Measurements from ENCODE around the gene NCS1.

Gene NCS1

GRCh38 chr9:130239363-130239695, 67.1 kb downstream of the NCS1 start:
- H3K27ac ChIP-seq (ENCODE audit: extremely low read depth, low read depth, low read length), result no peak overlapping the region
- H3K36me3 ChIP-seq (ENCODE audit: control insufficient read depth in 2 of 2, insufficient read depth in 1 of 2, low read length in 2 of 2), result peaks cover 0 to 9% of the 10 kb centered on the region in 2 experiments; a peak in 1 of 3 replicates
- no peaks in the 10 kb centered on the region for H3K9me3 ChIP-seq (ENCODE audit: control insufficient read depth, insufficient read depth, low read depth, low read length)
- H3K4me1 ChIP-seq (ENCODE audit: control insufficient read depth, insufficient read depth, low read length), result 0 out of 2 replicates have a peak, but pooled peaks cover 3% of the 10 kb centered on the region
- no peak overlapping the region for H3K4me3 ChIP-seq (ENCODE audit: low read depth, low read length)
- POLR2A ChIA-PET, result no interaction called here
- TF ChIP-seq, protein P1, sequence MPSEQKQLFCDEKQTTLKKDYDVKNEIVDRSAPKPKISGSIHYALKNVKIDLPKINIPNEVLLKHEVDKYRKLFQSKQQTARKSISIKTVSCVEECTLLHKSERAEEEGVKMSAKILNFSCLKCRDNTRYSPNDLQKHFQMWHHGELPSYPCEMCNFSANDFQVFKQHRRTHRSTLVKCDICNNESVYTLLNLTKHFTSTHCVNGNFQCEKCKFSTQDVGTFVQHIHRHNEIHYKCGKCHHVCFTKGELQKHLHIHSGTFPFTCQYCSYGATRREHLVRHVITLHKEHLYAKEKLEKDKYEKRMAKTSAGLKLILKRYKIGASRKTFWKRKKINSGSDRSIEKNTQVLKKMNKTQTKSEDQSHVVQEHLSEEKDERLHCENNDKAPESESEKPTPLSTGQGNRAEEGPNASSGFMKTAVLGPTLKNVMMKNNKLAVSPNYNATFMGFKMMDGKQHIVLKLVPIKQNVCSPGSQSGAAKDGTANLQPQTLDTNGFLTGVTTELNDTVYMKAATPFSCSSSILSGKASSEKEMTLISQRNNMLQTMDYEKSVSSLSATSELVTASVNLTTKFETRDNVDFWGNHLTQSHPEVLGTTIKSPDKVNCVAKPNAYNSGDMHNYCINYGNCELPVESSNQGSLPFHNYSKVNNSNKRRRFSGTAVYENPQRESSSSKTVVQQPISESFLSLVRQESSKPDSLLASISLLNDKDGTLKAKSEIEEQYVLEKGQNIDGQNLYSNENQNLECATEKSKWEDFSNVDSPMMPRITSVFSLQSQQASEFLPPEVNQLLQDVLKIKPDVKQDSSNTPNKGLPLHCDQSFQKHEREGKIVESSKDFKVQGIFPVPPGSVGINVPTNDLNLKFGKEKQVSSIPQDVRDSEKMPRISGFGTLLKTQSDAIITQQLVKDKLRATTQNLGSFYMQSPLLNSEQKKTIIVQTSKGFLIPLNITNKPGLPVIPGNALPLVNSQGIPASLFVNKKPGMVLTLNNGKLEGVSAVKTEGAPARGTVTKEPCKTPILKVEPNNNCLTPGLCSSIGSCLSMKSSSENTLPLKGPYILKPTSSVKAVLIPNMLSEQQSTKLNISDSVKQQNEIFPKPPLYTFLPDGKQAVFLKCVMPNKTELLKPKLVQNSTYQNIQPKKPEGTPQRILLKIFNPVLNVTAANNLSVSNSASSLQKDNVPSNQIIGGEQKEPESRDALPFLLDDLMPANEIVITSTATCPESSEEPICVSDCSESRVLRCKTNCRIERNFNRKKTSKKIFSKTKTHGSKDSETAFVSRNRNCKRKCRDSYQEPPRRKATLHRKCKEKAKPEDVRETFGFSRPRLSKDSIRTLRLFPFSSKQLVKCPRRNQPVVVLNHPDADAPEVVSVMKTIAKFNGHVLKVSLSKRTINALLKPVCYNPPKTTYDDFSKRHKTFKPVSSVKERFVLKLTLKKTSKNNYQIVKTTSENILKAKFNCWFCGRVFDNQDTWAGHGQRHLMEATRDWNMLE (tag by site-specific recombination; conservative IDR thresholded peaks at IDR 0.05; ENCODE audit: low read depth), result no peak
- no peak for TF ChIP-seq ZNF670 (tag by site-specific recombination; IDR thresholded peaks at IDR 0.05; ENCODE audit: low read depth)
- no peak for TF ChIP-seq ZFP69B (tag by site-specific recombination; IDR thresholded peaks at IDR 0.05)
- no peak for TF ChIP-seq ZNF2 (tag by site-specific recombination; IDR thresholded peaks at IDR 0.05)
- CTCF ChIA-PET, result interaction anchor here (0.9 to 9.9 kb wide), 4 partner anchors 14 to 129 kb away, joined by 3 to 217 read pairs (median 33); no protein-coding TSS in a partner anchor

DNA sequence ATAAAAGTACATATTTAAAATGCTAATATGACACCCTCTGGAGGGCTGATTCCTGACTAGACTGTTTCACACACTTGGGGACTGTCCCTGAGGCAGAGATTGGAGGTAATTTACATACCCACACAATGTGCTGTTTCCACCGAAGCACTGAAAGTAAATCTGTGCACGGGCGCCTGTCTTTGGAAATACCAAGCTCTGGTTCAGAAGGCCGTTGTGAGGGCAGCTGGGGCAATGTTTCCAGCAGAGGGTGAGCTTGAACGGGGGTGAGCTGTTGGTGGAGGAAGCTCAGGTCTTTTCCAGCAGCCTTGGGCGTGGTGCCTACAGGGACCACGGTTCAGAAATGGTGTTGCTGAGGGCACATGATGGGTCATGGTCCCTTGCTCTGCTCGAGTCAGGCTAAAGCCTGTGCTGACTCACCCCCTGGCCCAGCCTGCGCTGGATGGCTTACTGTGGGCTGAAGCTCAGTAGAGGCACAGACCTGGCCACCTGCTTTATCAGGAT, 67.6 kb downstream of the NCS1 start:
- H3K27ac ChIP-seq (ENCODE audit: extremely low read depth, low read depth, low read length), result no peak overlapping the region
- H3K36me3 ChIP-seq (ENCODE audit: control insufficient read depth in 2 of 2, insufficient read depth in 1 of 2, low read length in 2 of 2), result peaks cover 0 to 4% of the 10 kb centered on the region in 2 experiments; a peak in 1 of 3 replicates
- ChIA-PET CTCF (interaction anchor here (0.9 to 9.9 kb wide), 6 partner anchors 9 to 129 kb away, joined by 3 to 217 read pairs (median 4); no protein-coding TSS in a partner anchor), POLR2A (no interaction called here)
- no peaks in the 10 kb centered on the region for H3K9me3 ChIP-seq (ENCODE audit: control insufficient read depth, insufficient read depth, low read depth, low read length)
- TF ChIP-seq ZNF48 (tag by site-specific recombination; IDR thresholded peaks at IDR 0.05) (no peak), MYNN (tag by site-specific recombination; IDR thresholded peaks at IDR 0.05; ENCODE audit: borderline replicate concordance) (no peak), ZNF239 (tag by site-specific recombination; IDR thresholded peaks at IDR 0.05) (no peak), ZBTB21 (tag by site-specific recombination; IDR thresholded peaks at IDR 0.05) (no peak), SALL2 (tag by site-specific recombination; IDR thresholded peaks at IDR 0.05; ENCODE audit: borderline replicate concordance) (no peak), ZNF777 (tag by site-specific recombination; IDR thresholded peaks at IDR 0.05; ENCODE audit: borderline replicate concordance) (no peak), RBAK (tag by site-specific recombination; IDR thresholded peaks at IDR 0.05) (no peak), ZBTB8A (tag by site-specific recombination; IDR thresholded peaks at IDR 0.05) (no peak)
- H3K4me1 ChIP-seq (ENCODE audit: control insufficient read depth, insufficient read depth, low read length), result 0 out of 2 replicates have a peak, but pooled peaks cover 3% of the 10 kb centered on the region
- H3K4me3 ChIP-seq (ENCODE audit: low read depth, low read length), result no peak overlapping the region

DNA sequence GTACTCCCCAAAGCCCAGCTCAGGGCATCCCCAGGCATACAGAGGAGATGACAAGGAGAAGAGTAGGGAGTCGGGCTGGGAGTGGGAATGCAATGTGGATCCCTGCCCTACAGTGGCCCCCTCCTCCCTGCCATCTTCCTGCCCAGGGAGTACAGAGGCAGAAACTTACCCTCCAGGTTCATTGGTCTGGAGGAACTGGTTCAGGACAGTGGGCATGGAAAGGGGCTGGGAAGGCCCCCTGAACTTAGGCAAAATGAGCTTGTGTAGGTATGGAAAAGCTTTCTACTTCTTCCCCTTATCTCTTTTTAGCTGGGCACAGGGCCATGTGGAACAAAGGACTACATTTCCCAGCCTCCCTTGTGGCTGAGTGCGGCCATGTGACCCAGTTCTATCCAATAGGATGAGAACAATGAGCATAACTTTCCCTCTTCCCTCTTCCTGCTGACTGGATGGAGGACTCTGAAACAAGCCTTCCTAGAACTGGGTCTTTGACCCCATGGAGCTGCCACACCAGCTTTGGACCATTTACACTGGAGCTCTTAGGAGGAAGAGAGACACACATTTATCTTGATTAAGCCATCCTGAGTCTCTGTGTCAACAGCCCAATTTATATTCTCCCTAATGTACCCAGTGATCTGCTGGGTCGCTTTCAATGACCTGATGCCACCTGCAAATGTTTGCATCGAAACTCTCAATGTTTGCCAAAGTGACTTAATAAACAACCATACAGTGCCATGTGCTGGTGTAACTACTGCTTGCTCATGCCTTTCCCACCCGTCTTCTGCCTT, 68.4 kb downstream of the NCS1 start:
- POLR2A ChIA-PET, result interaction anchor here (0.5 kb wide), 1 partner anchor 236 kb away, joined by 4 read pairs; no protein-coding TSS in a partner anchor
- no peaks in the 10 kb centered on the region for H3K9me3 ChIP-seq (ENCODE audit: control insufficient read depth, insufficient read depth, low read depth, low read length)
- no peak overlapping the region for H3K27ac ChIP-seq (ENCODE audit: extremely low read depth, low read depth, low read length)
- 0 out of 2 replicates have a peak, but pooled peaks cover 3% of the 10 kb centered on the region for H3K4me1 ChIP-seq (ENCODE audit: control insufficient read depth, insufficient read depth, low read length)
- CTCF ChIA-PET, result interaction anchor here (0.6 to 9.9 kb wide), 12 partner anchors 9 to 1102 kb away, joined by 3 to 217 read pairs (median 4); no protein-coding TSS in a partner anchor
- H3K36me3 ChIP-seq (ENCODE audit: control insufficient read depth in 2 of 2, insufficient read depth in 1 of 2, low read length in 2 of 2), result no peaks in the 10 kb centered on the region
- no peak overlapping the region for H3K4me3 ChIP-seq (ENCODE audit: low read depth, low read length)
- TF ChIP-seq ZXDB (tag by site-specific recombination; IDR thresholded peaks at IDR 0.05) (peak; percentile 11; the same call in 1 of the 2 replicates), ZNF76 (tag by site-specific recombination; IDR thresholded peaks at IDR 0.05; ENCODE audit: borderline replicate concordance, low read depth) (peak; percentile 82; the same call in 1 of the 2 replicates), ZNF335 (tag by site-specific recombination; conservative IDR thresholded peaks at IDR 0.05) (peak; percentile 46), KLF17 (tag by site-specific recombination; IDR thresholded peaks at IDR 0.05) (no peak), ZBTB17 (tag by site-specific recombination; IDR thresholded peaks at IDR 0.05) (peak; percentile 71), ZNF366 (tag by site-specific recombination; conservative IDR thresholded peaks at IDR 0.05) (0 out of 2 replicates have a peak, but pooled peaks have one; percentile 14)
- TF ChIP-seq, protein P1 (tag by site-specific recombination; conservative IDR thresholded peaks at IDR 0.05; ENCODE audit: low read depth), result peak; percentile 57; the same call in 1 of the 2 replicates
